Activated naive CD4-positive, alpha-beta T cell treated with anti-CD3 and anti-CD28 coated beads for 36 hours (primary cell): ENCODE measurements around the gene L3MBTL1. TPM values are rescaled to one million over a fixed set of nuclear protein-coding genes. Genes with fewer than 3 reads are reported as not detected.

Experiments used
- CTCF ChIA-PET: fragments of 350-600 bp; sonication (Branson Sonifier 250); formaldehyde crosslinking; loops from one replicate; lab custom pipeline; 2021; ENCODE audit warnings: antibody characterized with exemption; lab: Charles Lee
- DNase-seq: peaks from one replicate; pipeline ENCODE4 v3.0.0-alpha.2; 2020
- H3K27ac Mint-ChIP-seq: one replicate; pipeline ENCODE4 v1.8.0; 2021; ENCODE audit warnings: mild to moderate bottlenecking, mixed read lengths
- H3K27me3 Mint-ChIP-seq: one replicate; pipeline ENCODE4 v1.8.0; 2021; ENCODE audit warnings: low read depth, mixed read lengths
- H3K36me3 Mint-ChIP-seq: one replicate; pipeline ENCODE4 v1.8.0; 2021; ENCODE audit warnings: low read depth, mixed read lengths
- H3K4me1 Mint-ChIP-seq: one replicate; pipeline ENCODE4 v1.8.0; 2021; ENCODE audit warnings: low read depth, mixed read lengths
- H3K4me3 Mint-ChIP-seq: one replicate; pipeline ENCODE4 v1.8.0; 2021; ENCODE audit warnings: mild to moderate bottlenecking, moderate library complexity, mixed read lengths
- H3K9me3 Mint-ChIP-seq: one replicate; pipeline ENCODE4 v1.8.0; 2021; ENCODE audit warnings: mixed read lengths
- intact Hi-C: fragments of 100-400 bp; cut with micrococcal nuclease; formaldehyde crosslinking; loops from one replicate; pipeline ENCODE4 v1.15.1; 2023
- total RNA-seq, 2 experiments: library from RNA; stranded (reverse); gene quantifications; one replicate each; pipeline ENCODE4 v1.2.3, GENCODE V29; 2021

The L3MBTL1 gene
- total RNA-seq, 2 experiments from 2014 or later: 4.7 to 7.3 TPM

DNA sequence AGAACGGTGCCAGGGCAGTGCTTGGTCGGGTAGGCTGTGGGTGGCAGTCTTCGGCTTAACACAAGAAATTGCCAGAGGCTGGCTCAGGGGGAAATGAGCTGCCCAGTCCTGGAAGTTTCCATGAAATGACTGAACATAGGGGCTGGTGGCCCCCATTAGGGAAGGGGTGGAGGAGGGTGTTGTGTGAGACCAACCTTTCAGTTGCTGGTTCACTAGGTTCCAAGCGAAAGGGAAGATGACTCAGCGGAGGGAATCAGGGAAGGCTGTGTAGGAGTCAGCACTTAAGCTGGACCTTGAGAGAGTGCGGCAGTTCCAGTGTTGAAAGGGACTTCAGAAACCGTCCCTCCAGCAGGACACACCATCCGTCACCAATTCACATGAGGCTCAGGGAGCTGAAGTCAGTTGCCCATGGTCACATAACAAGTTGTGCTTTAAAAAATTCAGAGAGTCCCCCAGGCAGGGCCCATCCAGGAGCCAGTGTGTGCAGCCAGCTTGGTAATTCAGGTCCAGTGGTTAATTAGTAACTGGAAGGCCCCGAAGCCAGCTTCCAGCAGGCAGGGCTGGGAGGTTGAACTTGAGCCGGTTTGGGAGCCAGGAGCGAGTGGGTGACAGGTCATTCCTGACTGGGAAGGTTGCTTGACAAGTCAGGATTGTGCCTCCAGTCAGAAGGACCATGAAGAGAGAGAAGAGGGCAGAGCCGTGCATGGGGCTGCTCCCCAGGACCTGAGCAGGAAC, 51.1 kb downstream of the L3MBTL1 start, which contains the start of gene SGK2:
TSS of gene SGK2 (plus strand) at position 616 of the 735 bp plus-strand sequence. CDS start 7,469 bp downstream, outside the sequence.
- Mint-ChIP-seq H3K36me3 (no peaks in the 10 kb centered on the region), H3K27me3 (no peaks in the 10 kb centered on the region), H3K9me3 (no peaks in the 10 kb centered on the region), H3K27ac (no peak within 1 kb of the TSS), H3K4me3 (no peak within 1 kb of the TSS), H3K4me1 (no peaks in the 10 kb centered on the region)
- DNase-seq: no peak
- intact Hi-C loops: no loop called here
- CTCF ChIA-PET: interaction anchor here (0.9 kb wide), 1 partner anchor 21 kb away, joined by 3 read pairs; no protein-coding TSS in a partner anchor

GRCh38 chr20:43559147-43559987, 51.9 kb downstream of the L3MBTL1 start:
- H3K4me1 Mint-ChIP-seq: no peaks in the 10 kb centered on the region
- H3K36me3 Mint-ChIP-seq: no peaks in the 10 kb centered on the region
- intact Hi-C loops: no loop called here
- H3K27me3 Mint-ChIP-seq: no peaks in the 10 kb centered on the region
- DNase-seq: no peak
- CTCF ChIA-PET: interaction anchor here (0.6 to 0.9 kb wide), 4 partner anchors 21 to 111 kb away, joined by 3 to 6 read pairs (median 3); no protein-coding TSS in a partner anchor
- no peak overlapping the region for H3K4me3 Mint-ChIP-seq
- no peaks in the 10 kb centered on the region for H3K9me3 Mint-ChIP-seq
- no peak overlapping the region for H3K27ac Mint-ChIP-seq

GRCh38 chr20:43560974-43561373, 53.5 kb downstream of the L3MBTL1 start:
- DNase-seq: no peak
- Mint-ChIP-seq H3K36me3 (no peaks in the 10 kb centered on the region), H3K9me3 (no peaks in the 10 kb centered on the region), H3K4me1 (no peaks in the 10 kb centered on the region), H3K27ac (no peak overlapping the region), H3K4me3 (no peak overlapping the region), H3K27me3 (no peaks in the 10 kb centered on the region)
- CTCF ChIA-PET: no interaction called here
- intact Hi-C loops: no loop called here

GRCh38 chr20:43563429-43563828, 55.9 kb downstream of the L3MBTL1 start:
- Mint-ChIP-seq H3K4me1 (no peaks in the 10 kb centered on the region), H3K27me3 (no peaks in the 10 kb centered on the region), H3K4me3 (no peak overlapping the region), H3K9me3 (no peaks in the 10 kb centered on the region), H3K36me3 (no peaks in the 10 kb centered on the region), H3K27ac (no peak overlapping the region)
- CTCF ChIA-PET: no interaction called here
- no peak for DNase-seq
- intact Hi-C loops: no loop called here

- no peaks in the 10 kb centered on the region for H3K9me3 Mint-ChIP-seq
- H3K36me3 Mint-ChIP-seq: no peaks in the 10 kb centered on the region
- CTCF ChIA-PET: no interaction called here
- H3K4me3 Mint-ChIP-seq: no peak overlapping the region
- H3K27me3 Mint-ChIP-seq: no peaks in the 10 kb centered on the region
- no peaks in the 10 kb centered on the region for H3K4me1 Mint-ChIP-seq
- no peak overlapping the region for H3K27ac Mint-ChIP-seq
- no peak for DNase-seq
- intact Hi-C loops: no loop called here
Observed at GRCh38 chr20:43563991-43564390, 56.5 kb downstream of the L3MBTL1 start.

DNA sequence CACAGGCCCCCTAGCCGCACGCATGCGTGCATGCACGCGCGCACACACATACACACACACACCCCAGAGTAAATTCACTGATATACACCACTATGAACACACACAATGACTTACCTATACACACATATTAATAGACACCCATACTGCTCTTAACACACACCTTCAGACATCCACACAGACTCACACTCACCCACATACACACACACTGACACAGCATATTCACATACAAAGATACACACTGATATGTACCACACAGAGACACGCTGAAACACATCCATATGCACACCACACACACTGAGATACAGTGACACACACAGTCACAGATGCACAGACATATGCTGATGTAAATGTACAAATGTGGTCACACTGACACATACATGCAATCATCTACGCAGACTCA, 57.0 kb downstream of the L3MBTL1 start:
- H3K27ac Mint-ChIP-seq: no peak overlapping the region
- CTCF ChIA-PET: no interaction called here
- H3K36me3 Mint-ChIP-seq: no peaks in the 10 kb centered on the region
- intact Hi-C loops: no loop called here
- no peak for DNase-seq
- no peak overlapping the region for H3K4me3 Mint-ChIP-seq
- H3K27me3 Mint-ChIP-seq: no peaks in the 10 kb centered on the region
- no peaks in the 10 kb centered on the region for H3K9me3 Mint-ChIP-seq
- H3K4me1 Mint-ChIP-seq: no peaks in the 10 kb centered on the region

DNA sequence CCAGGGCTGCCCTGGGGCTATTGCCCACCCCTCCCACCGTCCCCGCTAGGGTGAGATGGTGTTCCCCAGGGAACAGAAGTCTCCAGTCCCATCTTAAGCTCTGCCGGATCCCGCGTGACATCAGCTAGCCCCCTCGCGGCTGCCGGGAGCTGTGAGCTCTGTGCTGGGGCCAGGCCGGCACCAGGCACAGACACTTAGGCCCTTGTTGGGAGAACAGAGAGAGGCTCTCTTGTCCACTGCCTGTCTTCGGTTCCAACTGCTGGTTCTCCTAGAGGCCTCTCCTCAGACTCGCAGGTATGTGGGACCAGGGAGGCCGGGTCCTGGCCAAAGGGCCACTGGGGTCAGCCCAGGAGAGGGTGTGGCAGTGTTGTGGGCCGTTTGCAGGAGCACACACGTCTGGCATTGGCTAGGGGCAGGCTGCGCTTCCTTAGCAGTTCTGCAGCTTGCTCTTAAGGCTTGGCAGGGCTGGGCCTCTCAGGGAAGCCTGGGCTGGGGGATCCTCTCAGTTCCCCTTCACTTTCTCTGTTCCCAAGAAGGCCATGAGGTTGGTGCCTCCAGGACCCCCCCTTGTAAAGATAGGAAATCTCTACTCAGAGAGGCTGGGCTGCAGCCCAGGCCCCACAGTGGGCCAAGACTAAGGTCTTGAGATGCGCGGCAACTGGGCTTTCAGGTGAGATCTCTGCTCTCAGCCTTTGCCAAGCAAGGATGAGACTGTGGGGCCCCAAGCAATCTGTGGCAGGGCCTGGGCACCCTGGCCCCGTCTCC, 57.7 kb downstream of the L3MBTL1 start:
- DNase-seq: no peak
- Mint-ChIP-seq H3K9me3 (no peaks in the 10 kb centered on the region), H3K4me1 (no peaks in the 10 kb centered on the region), H3K27me3 (no peaks in the 10 kb centered on the region), H3K27ac (no peak overlapping the region), H3K4me3 (no peak overlapping the region), H3K36me3 (no peaks in the 10 kb centered on the region)
- intact Hi-C loops: no loop called here
- CTCF ChIA-PET: no interaction called here

DNA sequence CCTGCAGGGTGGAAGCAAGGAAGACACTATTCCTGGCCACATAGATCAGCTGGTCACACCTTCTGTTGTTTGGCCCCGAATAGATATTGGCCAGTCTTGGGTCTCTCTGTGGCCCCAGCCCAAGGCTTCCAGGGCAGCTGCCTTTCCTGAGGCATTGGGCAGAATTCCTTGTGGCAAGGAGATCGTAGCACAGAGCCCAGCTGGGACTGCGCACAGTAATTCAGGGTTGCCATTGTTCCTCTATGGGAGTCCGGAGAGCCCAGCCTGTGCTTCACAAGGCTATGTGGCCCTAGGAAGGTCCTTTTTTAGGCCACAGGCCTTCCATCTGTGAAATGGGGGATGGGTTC, 58.2 kb downstream of the L3MBTL1 start:
- H3K27ac Mint-ChIP-seq: no peak overlapping the region
- no peak for DNase-seq
- CTCF ChIA-PET: no interaction called here
- H3K36me3 Mint-ChIP-seq: no peaks in the 10 kb centered on the region
- H3K4me1 Mint-ChIP-seq: no peaks in the 10 kb centered on the region
- H3K4me3 Mint-ChIP-seq: no peak overlapping the region
- no peaks in the 10 kb centered on the region for H3K27me3 Mint-ChIP-seq
- no peaks in the 10 kb centered on the region for H3K9me3 Mint-ChIP-seq
- intact Hi-C loops: no loop called here

DNA sequence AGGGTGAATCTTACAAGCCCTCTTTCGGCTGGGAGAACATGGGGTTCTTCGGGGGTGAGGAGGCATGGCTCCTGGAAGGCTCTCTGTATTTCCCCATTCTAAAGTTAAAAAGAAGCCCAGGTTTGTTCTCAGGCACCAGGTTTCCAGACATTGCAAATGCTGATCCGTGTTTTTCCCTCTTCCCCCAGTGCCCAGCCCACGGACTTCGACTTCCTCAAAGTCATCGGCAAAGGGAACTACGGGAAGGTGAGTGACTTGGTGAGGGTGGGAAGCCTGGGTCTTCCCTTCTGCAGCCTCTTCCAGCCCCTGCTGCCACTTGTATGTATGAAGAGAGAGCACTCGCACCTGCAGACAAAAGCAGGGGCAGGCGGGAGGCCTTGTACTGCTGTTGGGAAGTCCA, 60.0 kb downstream of the L3MBTL1 start:
- H3K9me3 Mint-ChIP-seq: no peaks in the 10 kb centered on the region
- H3K4me1 Mint-ChIP-seq: no peaks in the 10 kb centered on the region
- no peak for DNase-seq
- CTCF ChIA-PET: no interaction called here
- H3K27ac Mint-ChIP-seq: no peak overlapping the region
- H3K27me3 Mint-ChIP-seq: no peaks in the 10 kb centered on the region
- H3K4me3 Mint-ChIP-seq: no peak overlapping the region
- no peaks in the 10 kb centered on the region for H3K36me3 Mint-ChIP-seq
- intact Hi-C loops: no loop called here

DNA sequence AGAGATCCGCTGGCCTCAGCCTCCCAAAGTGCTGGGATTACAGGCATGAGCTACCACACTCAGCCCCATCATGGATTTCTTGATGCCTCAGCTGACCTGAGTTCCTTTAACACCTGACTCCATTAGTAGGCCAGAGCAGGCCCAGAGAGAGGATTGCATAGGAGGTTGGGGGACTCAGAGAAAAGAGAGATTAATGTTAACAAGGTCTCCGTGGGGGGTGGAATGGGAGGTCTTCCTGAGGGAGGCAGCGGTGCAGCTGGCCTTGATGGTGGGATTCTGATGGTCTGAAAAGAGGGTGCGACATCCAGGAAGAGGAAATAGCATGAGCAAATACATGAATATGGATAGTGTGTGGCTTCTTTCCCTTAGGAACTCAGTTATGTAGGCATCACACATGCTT, 61.2 kb downstream of the L3MBTL1 start:
- H3K9me3 Mint-ChIP-seq: no peaks in the 10 kb centered on the region
- H3K4me3 Mint-ChIP-seq: no peak overlapping the region
- no peaks in the 10 kb centered on the region for H3K36me3 Mint-ChIP-seq
- CTCF ChIA-PET: no interaction called here
- no peaks in the 10 kb centered on the region for H3K4me1 Mint-ChIP-seq
- DNase-seq: no peak
- no peaks in the 10 kb centered on the region for H3K27me3 Mint-ChIP-seq
- H3K27ac Mint-ChIP-seq: no peak overlapping the region
- intact Hi-C loops: no loop called here

DNA sequence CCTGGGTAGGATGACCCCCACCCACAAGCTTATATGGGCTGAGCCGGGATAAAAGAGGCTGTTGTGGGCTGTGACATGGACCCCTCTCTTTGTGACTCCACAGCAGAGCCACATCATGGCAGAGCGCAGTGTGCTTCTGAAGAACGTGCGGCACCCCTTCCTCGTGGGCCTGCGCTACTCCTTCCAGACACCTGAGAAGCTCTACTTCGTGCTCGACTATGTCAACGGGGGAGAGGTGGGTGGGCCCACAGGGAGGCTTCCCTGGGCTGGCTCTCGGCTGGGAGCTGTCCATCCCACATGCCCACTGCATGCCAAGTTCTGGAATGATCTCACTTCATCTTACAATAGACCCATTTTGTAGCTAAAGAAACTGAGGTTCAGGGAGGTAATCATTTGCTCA, 61.8 kb downstream of the L3MBTL1 start:
- Mint-ChIP-seq H3K4me3 (no peak overlapping the region), H3K36me3 (no peaks in the 10 kb centered on the region), H3K9me3 (no peaks in the 10 kb centered on the region), H3K27ac (no peak overlapping the region), H3K4me1 (no peaks in the 10 kb centered on the region), H3K27me3 (no peaks in the 10 kb centered on the region)
- CTCF ChIA-PET: interaction anchor here (1.2 kb wide), 1 partner anchor 33 kb away, joined by 3 read pairs; no protein-coding TSS in a partner anchor
- no peak for DNase-seq
- intact Hi-C loops: no loop called here

DNA sequence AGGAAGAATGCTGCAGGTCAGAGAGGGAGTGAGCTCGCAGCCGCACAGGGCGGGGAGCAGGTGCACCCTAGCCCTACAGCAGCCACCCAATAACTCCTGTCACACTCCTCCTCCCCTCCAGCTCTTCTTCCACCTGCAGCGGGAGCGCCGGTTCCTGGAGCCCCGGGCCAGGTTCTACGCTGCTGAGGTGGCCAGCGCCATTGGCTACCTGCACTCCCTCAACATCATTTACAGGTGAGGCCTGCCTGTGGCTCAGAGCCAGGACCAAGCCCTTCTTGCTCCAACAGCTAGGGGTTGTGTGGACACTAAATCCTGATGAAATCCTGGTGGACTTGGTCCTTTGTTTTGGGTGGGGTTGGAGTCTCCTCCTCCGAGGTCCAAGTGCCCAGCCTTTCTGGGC, 63.0 kb downstream of the L3MBTL1 start:
- Mint-ChIP-seq H3K4me3 (no peak overlapping the region), H3K27me3 (no peaks in the 10 kb centered on the region), H3K27ac (no peak overlapping the region), H3K4me1 (no peaks in the 10 kb centered on the region), H3K36me3 (no peaks in the 10 kb centered on the region), H3K9me3 (no peaks in the 10 kb centered on the region)
- CTCF ChIA-PET: interaction anchor here (1.2 kb wide), 1 partner anchor 34 kb away, joined by 3 read pairs; no protein-coding TSS in a partner anchor
- intact Hi-C loops: no loop called here
- DNase-seq: no peak
